Sigmoid colon (tissue), 4 donors: ENCODE measurements around the gene SNTG2.

ENCODE experiments used
- CTCF ChIP-seq, 4 experiments: fragments of 450-650 bp in 3 of 4; fragments of 200-600 bp in 1 of 4; IDR thresholded peaks; one replicate each; pipeline ENCODE4 v1.5.1; 2016 to 2019; ENCODE audit warnings: antibody characterized with exemption in 4 of 4, mild to moderate bottlenecking in 3 of 4, moderate library complexity in 2 of 4
- EP300 ChIP-seq, 4 donors: sonication (generic); formaldehyde crosslinking; IDR thresholded peaks; one replicate each; pipeline ENCODE4 v1.6.1; 2017; ENCODE audit warnings: antibody characterized with exemption in 4 of 4
- POLR2A ChIP-seq, 2 donors: fragments of 450-650 bp; IDR thresholded peaks; one replicate each; pipeline ENCODE4 v1.6.1; 2016; ENCODE audit warnings: antibody characterized with exemption in 2 of 2, mild to moderate bottlenecking in 2 of 2, moderate library complexity in 2 of 2
- POLR2AphosphoS5 ChIP-seq, 4 donors: sonication (generic); formaldehyde crosslinking; IDR thresholded peaks; one replicate each; pipeline ENCODE4 v1.6.1; 2017; ENCODE audit warnings: antibody characterized with exemption in 4 of 4

- TF ChIP-seq CTCF (IDR thresholded peaks at IDR 0.05) (no peak), POLR2A (IDR thresholded peaks at IDR 0.05) (no peak), EP300 (IDR thresholded peaks at IDR 0.05) (no peak), POLR2AphosphoS5 (IDR thresholded peaks at IDR 0.05) (no peak)
These were observed 258.6 kb downstream of the SNTG2 start for GRCh38 chr2:1209246-1209645.
